ENCODE measurements around the gene MYO1B. TPM values are rescaled to one million over a fixed set of nuclear protein-coding genes. Genes with fewer than 3 reads are reported as not detected.

Gene MYO1B
- total and polyA plus RNA-seq, 2 of the 8 experiments (the other 6 are each of a cell fraction or from before 2014, with no cell fraction given) = 15.5 to 61.2 TPM

DNA sequence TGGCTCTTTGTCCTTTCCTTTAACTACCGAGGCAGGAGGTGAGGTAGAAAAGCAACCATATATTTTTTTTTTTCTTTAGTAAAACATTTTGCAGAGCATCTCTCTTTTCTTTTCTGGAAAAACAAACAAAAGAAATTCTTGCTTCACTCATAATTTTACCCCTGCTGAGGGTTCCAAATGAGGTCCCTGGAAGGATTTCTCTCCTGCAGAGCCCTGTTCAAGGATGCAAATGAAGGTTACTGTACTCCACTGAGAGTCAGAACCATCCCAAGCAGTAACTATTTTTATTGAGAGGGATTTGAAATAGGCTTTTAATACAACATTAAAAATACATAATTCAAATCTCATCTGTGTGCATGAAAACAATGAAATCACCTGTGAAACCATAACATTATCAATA lies 19.5 kb upstream of the MYO1B start (continued):
- TF ChIP-seq PHF8 (conservative IDR thresholded peaks at IDR 0.05; ENCODE audit: low read depth, low read length) = no peak

Data from H1 (cell line).